ENCODE results near the gene AKNAD1.
"Not testable (repeated sequence)": the region's sequence is repeated elsewhere in the genome, so short reads cannot be mapped to it uniquely, and the experiment has no call there.

AKNAD1 gene

GRCh38 chr1:108856994-108857393, at the start of gene AKNAD1:
AKNAD1 (minus strand) TSS chr1:108857094; CDS start chr1:108852664, 4,430 bp downstream.
- H3K4me3 ChIP-seq (ENCODE audit: low read depth, low read length) = no peak within 1 kb of the TSS

GRCh38 chr1:108901106-108901505, 44.2 kb upstream of the AKNAD1 start:
- no peak overlapping the region for H3K4me3 ChIP-seq (ENCODE audit: low read depth, low read length)

- no peak overlapping the region for H3K4me3 ChIP-seq (ENCODE audit: low read depth, low read length)
These were observed 41.2 kb upstream of the AKNAD1 start for GRCh38 chr1:108897865-108898720.

GRCh38 chr1:108896146-108897145, 39.6 kb upstream of the AKNAD1 start:
- no peak overlapping the region for H3K4me3 ChIP-seq (ENCODE audit: low read depth, low read length)

- H3K4me3 ChIP-seq (ENCODE audit: low read depth, low read length) = no peak overlapping the region
These were observed 36.2 kb upstream of the AKNAD1 start for GRCh38 chr1:108893141-108893530.

GRCh38 chr1:108892356-108893140, 35.7 kb upstream of the AKNAD1 start:
- no peak overlapping the region for H3K4me3 ChIP-seq (ENCODE audit: low read depth, low read length)

GRCh38 chr1:108889706-108890384, 33.0 kb upstream of the AKNAD1 start:
- H3K4me3 ChIP-seq (ENCODE audit: low read depth, low read length) = no peak overlapping the region

- H3K4me3 ChIP-seq (ENCODE audit: low read depth, low read length) = not testable (repeated sequence)
These were observed 32.2 kb upstream of the AKNAD1 start for GRCh38 chr1:108889006-108889645.

GRCh38 chr1:108886292-108886691, 29.4 kb upstream of the AKNAD1 start:
- H3K4me3 ChIP-seq (ENCODE audit: low read depth, low read length) = no peak overlapping the region

GRCh38 chr1:108884968-108885367, 28.1 kb upstream of the AKNAD1 start:
- no peak overlapping the region for H3K4me3 ChIP-seq (ENCODE audit: low read depth, low read length)

GRCh38 chr1:108882837-108883236, 25.9 kb upstream of the AKNAD1 start:
- no peak overlapping the region for H3K4me3 ChIP-seq (ENCODE audit: low read depth, low read length)

GRCh38 chr1:108881369-108881768, 24.5 kb upstream of the AKNAD1 start:
- H3K4me3 ChIP-seq (ENCODE audit: low read depth, low read length) = no peak overlapping the region

- H3K4me3 ChIP-seq (ENCODE audit: low read depth, low read length) = no peak overlapping the region
These were observed 24.0 kb upstream of the AKNAD1 start for GRCh38 chr1:108880850-108881249.

- no peak overlapping the region for H3K4me3 ChIP-seq (ENCODE audit: low read depth, low read length)
These were observed 21.8 kb upstream of the AKNAD1 start for GRCh38 chr1:108878678-108879077.

- H3K4me3 ChIP-seq (ENCODE audit: low read depth, low read length) = no peak overlapping the region
These were observed 21.2 kb upstream of the AKNAD1 start for GRCh38 chr1:108878160-108878469.

GRCh38 chr1:108877348-108878159, 20.7 kb upstream of the AKNAD1 start:
- H3K4me3 ChIP-seq (ENCODE audit: low read depth, low read length) = peak overlapping the region; percentile 78

GRCh38 chr1:108871050-108871724, 14.3 kb upstream of the AKNAD1 start:
- no peak overlapping the region for H3K4me3 ChIP-seq (ENCODE audit: low read depth, low read length)

- no peak overlapping the region for H3K4me3 ChIP-seq (ENCODE audit: low read depth, low read length)
These were observed 8.5 kb upstream of the AKNAD1 start for GRCh38 chr1:108865316-108865910.
